Glomerular visceral epithelial cell (primary cell): ENCODE data around the gene BET1L.

Experiments used
- DNase-seq: peaks from one replicate; pipeline ENCODE4 v3.0.0-alpha.2; 2016; ENCODE audit errors: extremely low spot score

Gene BET1L

DNA sequence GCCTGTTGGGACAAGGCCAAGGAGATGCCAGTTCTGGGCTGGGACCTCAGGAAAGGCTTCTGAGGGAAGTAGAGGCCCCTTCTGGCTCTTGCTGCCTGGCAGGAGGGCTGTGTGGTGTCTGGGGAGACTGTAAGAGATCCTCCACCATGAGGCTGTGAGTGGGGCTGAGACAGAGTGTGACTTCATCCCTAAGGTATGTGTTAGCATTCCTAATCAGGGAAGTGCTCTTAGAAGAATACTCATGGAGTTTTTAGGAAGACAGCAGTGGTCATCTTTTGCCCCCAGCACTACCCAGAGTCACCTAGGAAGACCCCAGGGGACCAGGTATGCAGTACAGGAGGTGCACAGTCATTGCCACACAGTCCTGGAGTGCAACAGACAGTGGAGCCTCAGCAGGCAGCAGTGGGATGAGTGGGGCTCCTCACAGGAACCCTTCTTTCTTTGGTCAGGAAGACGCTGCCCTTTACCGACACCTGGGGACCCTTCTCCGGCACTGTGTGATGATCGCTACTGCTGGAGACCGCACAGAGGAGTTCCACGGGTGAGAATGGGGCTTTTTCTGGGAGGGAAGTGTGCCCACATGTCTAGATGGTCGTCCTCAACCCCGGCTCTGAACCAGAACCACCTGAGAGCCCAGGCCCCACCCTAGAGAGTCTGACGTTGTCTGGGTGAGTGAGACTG lies 3.1 kb upstream of the BET1L start:
- DNase-seq: peak; percentile 78

DNA sequence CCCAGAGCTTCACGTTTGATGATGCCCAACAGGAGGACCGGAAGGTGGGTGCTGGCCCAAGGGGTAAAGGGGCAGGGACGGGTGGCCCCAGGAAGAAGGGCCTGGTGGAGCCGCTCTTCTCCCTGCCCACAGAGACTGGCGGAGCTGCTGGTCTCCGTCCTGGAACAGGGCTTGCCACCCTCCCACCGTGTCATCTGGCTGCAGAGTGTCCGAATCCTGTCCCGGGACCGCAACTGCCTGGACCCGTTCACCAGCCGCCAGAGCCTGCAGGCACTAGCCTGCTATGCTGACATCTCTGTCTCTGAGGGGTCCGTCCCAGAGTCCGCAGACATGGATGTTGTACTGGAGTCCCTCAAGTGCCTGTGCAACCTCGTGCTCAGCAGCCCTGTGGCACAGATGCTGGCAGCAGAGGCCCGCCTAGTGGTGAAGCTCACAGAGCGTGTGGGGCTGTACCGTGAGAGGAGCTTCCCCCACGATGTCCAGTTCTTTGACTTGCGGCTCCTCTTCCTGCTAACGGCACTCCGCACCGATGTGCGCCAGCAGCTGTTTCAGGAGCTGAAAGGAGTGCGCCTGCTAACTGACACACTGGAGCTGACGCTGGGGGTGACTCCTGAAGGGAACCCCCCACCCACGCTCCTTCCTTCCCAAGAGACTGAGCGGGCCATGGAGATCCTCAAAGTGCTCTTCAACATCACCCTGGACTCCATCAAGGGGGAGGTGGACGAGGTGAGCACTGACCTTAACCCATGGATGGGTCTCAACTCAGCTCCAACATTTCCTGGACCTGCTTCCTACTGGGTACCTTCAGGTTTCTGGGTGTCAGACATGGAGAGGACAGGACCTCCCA lies 2.3 kb upstream of the BET1L start:
- DNase-seq: no peak

DNA sequence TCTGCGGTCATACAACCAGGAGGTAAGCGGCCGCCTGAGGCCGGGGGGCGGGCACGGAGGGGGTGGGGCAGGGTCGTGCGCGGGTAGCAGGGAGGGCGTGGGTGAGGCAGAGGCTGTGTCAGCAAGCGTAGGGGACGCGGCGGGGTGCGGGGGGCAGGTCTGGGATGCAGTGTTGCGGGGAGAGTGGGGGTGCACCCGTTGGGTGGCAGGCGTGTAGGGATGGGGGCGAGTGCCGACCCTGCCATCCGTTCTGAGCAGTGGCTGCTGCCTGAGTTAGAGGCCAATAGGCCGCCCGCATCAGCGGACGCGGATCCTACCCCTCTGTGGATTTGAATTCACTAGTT lies 1.7 kb upstream of the BET1L start:
- DNase-seq: no peak

- DNase-seq: peak; percentile 74
These were observed 1.1 kb upstream of the BET1L start for GRCh38 chr11:208181-208916.

GRCh38 chr11:207863-208180 lies 623 bp upstream of the BET1L start:
- no peak for DNase-seq

GRCh38 chr11:206526-207207 lies 532 bp downstream of the BET1L start:
- no peak for DNase-seq

DNA sequence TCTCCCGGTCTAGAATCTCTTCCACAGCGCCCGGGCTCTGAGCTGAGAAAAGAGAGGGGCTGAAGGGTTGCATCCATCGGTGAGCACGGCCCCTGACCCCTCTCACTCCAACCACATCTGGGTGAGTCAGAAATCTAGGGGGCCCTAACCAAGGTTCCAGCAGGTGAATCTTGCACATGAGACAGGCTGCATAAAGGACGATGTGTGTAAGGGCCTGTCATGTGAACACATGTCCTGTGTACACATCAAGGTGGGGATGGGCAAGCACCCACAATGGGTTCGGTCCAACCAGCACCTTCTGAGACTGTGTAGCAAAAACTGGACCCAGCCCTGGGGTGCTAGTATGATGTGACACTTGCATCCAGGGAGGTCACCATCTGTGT lies 1.2 kb downstream of the BET1L start:
- DNase-seq: no peak

GRCh38 chr11:205221-206001 lies 1.8 kb downstream of the BET1L start:
- DNase-seq: no peak

GRCh38 chr11:204587-205109 lies 2.6 kb downstream of the BET1L start:
- no peak for DNase-seq

GRCh38 chr11:203945-204586 lies 3.1 kb downstream of the BET1L start:
- DNase-seq: no peak

DNA sequence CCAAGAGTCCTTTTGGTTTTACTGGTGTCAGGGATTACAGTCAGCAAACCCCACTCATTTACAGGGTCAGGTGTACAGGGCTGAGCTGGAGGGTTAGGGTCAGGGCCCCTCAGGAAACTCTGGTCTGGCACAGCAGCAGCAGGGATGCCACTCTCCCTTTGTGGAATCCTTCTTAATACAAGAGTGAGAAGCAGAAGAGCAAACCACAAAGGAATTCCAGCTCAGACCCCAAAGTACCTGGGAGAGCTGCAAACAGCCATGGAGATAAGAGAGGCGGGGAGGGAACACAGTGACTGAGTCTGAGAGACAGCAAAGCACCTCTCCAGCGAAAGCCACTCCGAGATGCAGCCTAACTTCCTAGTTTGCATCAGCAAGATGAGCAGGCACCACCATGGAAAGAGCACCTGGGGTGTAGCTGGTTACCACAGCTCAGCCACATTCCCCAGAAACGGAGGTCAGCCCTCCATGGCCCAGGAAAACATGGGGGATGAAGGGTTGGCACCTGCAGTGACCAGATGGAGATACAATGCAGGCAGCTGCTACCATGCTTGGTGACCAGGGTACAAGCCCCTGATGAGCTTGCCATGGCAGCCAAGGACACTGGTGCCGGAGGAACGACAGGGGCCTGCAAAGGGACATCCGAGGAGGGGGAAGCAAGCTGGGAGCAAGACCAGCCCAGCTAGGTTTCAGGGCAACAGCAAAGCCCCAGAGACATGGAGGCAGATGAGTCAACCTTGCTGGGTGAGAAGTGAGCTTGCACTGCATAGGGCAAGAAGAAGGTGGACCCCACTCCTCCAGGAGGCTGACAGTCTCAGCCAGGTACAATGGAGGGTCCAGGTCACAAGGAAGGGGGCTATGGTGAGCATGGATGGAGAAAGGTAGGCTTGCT lies 3.9 kb downstream of the BET1L start:
- DNase-seq: no peak

GRCh38 chr11:202490-202889 lies 4.7 kb downstream of the BET1L start:
- DNase-seq: no peak

GRCh38 chr11:201966-202365 lies 5.2 kb downstream of the BET1L start:
- DNase-seq: no peak

GRCh38 chr11:200224-201003 lies 6.8 kb downstream of the BET1L start:
- DNase-seq: no peak

- no peak for DNase-seq
These were observed 7.4 kb downstream of the BET1L start for GRCh38 chr11:199782-200181.

DNA sequence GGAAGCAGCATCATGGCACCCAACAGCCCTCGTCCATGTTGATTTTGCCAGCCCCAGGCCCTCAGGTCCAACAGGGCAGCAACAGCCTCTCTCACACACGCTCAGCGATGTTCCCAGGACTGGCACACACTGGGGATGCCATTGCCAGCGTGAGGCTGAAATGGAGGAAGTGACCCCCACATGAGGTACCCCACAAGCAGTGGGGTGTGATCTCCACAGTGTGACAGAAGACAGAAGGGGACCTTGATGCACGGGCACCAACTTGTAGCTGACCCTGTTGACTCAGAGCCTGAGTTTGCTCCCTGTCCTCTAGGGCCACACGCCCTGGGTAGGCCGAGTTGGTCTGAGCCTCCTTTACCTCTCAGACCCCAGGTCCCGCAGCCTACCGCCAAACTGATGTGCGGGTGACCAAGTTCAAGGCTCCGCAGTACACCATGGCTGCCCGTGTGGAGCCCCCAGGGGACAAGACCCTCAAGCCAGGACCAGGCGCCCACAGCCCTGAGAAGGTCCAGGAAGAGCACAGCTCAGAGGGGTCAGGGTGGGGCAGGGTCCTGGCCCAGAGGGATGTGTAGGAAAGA lies 8.1 kb downstream of the BET1L start:
- no peak for DNase-seq

- no peak for DNase-seq
These were observed 8.9 kb downstream of the BET1L start for GRCh38 chr11:198236-198806.

- no peak for DNase-seq
These were observed 9.4 kb downstream of the BET1L start for GRCh38 chr11:197741-198235.
